HG03159 (cell line): Measurements from ENCODE around the gene CTSD.

Experiments used
- ATAC-seq: cut with Tn5 transposase; IDR thresholded peaks from one replicate; pipeline ENCODE4 v1.9.1; 2021; ENCODE audit warnings: mild to moderate bottlenecking, moderate library complexity; ENCODE audit not compliant: unreplicated experiment

CTSD gene

GRCh38 chr11:1732418-1733008, 31.2 kb downstream of the CTSD start:
- ATAC-seq = no peak

- no peak for ATAC-seq
Measured at GRCh38 chr11:1731451-1732059, 32.2 kb downstream of the CTSD start.

GRCh38 chr11:1730059-1730629, 33.6 kb downstream of the CTSD start:
- ATAC-seq = no peak

- no peak for ATAC-seq
Measured at GRCh38 chr11:1729692-1730011, 34.1 kb downstream of the CTSD start.

GRCh38 chr11:1728931-1729691, 34.6 kb downstream of the CTSD start:
- no peak for ATAC-seq

- ATAC-seq = no peak
Measured at GRCh38 chr11:1728301-1728700, 35.4 kb downstream of the CTSD start.

- no peak for ATAC-seq
Measured at GRCh38 chr11:1727861-1728260, 35.9 kb downstream of the CTSD start.

- ATAC-seq = no peak
Measured at GRCh38 chr11:1727096-1727690, 36.5 kb downstream of the CTSD start.

GRCh38 chr11:1719781-1720180, 43.9 kb downstream of the CTSD start:
- ATAC-seq = no peak

GRCh38 chr11:1718326-1718725, 45.4 kb downstream of the CTSD start:
- ATAC-seq = no peak

- ATAC-seq = no peak
Measured at GRCh38 chr11:1717745-1718144, 46.0 kb downstream of the CTSD start.

- ATAC-seq = no peak
Measured at GRCh38 chr11:1714908-1715885, 48.5 kb downstream of the CTSD start.

- no peak for ATAC-seq
Measured at GRCh38 chr11:1708716-1709115, 55.0 kb downstream of the CTSD start.

- ATAC-seq = no peak
Measured at GRCh38 chr11:1707751-1708150, 56.0 kb downstream of the CTSD start.

GRCh38 chr11:1706634-1707400, 56.9 kb downstream of the CTSD start:
- no peak for ATAC-seq

GRCh38 chr11:1705126-1706052, 58.3 kb downstream of the CTSD start:
- ATAC-seq = no peak

GRCh38 chr11:1703146-1703545, 60.6 kb downstream of the CTSD start:
- no peak for ATAC-seq
